ENCODE results near the gene BATF3.
"Not testable (repeated sequence)": the region's sequence is repeated elsewhere in the genome, so short reads cannot be mapped to it uniquely, and the experiment has no call there.

The BATF3 gene

DNA sequence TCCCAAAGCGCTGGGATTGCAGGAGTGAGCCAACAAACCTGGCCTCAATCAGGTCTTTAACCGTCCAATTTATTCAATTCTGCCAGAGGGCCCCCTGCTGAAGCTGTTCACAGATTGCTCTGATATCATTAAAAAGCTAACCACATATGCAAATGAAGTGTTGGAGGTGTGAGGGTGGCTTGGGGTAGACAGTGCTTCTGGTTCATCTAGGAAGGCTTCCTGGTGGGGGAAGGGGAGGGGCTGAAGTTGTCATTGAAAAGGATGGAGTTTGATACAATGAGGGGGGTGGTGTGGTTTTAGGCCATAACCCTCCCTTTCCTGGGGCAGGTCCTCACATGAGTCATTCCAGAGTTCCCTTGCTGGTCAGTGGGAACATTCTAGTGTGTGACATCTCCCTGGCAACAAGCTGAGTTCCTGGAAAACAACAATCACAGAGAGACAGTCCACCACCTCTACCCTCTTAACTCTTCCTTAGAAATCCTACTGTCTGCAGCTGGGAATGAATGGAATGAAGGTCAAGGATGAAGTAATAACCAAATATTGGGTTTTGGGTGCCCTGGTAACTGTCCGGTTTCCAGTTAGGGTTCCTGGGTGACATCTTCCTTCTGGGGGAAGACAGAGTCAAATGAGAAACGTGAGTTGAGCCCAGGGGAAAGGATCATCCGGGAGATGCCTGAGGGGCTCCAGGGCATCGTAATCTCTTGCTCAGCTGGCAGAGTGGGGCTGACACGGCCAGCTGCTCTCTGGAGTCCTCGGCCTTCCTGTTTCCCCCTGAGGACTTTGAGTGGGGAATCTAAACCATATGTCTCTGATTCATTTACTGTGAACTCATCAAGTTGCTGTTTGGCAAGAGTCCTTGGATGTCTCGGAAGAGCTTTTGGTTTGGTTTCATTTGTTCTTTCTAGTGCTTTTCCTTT lies 32.2 kb downstream of the BATF3 start:
- Histone ChIP-seq H3K9me3 (replicated peaks; ENCODE audit: low read length) (no peaks in the 10 kb centered on the region), H3K27me3 (ENCODE audit: control insufficient read depth, insufficient read depth, low read length) (peaks cover 3% of the 10 kb centered on the region), H3K4me3 (ENCODE audit: low read length) (peak overlapping the region; percentile 54), H3K4me1 (ENCODE audit: control insufficient read depth, insufficient read depth, low read length) (peaks cover 46% of the 10 kb centered on the region), H3K4me2 (ENCODE audit: low read length) (peak overlapping the region; percentile 78), H3K36me3 (ENCODE audit: insufficient read depth, low read length) (no peaks in the 10 kb centered on the region), H3K9ac (ENCODE audit: low read depth, low read length) (peak overlapping the region; percentile 79)

DNA sequence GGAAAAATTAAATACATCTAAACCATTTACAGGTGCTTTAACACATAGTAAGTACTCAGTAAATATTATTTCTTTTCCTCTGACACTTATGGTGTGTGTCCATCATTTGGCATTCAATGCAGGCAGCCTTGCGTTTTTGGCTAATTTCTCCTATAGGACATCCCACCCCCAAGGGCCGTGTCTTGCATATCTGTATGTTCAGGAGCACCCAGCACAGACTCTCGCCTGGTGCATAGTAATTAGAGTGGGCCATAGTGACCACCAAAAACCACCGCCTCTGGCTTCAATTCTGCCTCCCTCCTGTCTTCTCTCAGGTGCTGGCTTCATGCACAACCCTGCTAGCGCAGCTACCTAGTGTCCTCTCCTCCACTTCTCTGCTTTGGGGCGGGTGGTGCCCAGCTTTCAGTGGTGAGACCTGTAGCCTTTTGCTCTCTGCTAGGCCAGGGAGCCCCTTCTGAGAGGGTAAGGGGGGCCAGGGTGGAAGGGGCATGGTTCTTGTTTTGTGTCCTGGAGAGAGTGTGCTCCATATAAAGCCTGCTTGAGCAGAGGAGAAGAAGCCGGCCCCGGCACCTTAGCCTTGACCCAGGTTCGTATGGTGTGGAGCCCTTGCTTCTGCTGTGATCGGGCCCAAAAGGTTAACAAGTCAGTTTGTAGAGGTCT lies 33.4 kb downstream of the BATF3 start:
- Histone ChIP-seq H3K9ac (ENCODE audit: low read depth, low read length) (no peak overlapping the region), H3K36me3 (ENCODE audit: insufficient read depth, low read length) (no peaks in the 10 kb centered on the region), H3K4me1 (ENCODE audit: control insufficient read depth, insufficient read depth, low read length) (peaks cover 37% of the 10 kb centered on the region), H3K4me3 (ENCODE audit: low read length) (no peak overlapping the region), H3K9me3 (replicated peaks; ENCODE audit: low read length) (no peaks in the 10 kb centered on the region), H3K27me3 (ENCODE audit: control insufficient read depth, insufficient read depth, low read length) (peaks cover 3% of the 10 kb centered on the region), H3K4me2 (ENCODE audit: low read length) (no peak overlapping the region)

DNA sequence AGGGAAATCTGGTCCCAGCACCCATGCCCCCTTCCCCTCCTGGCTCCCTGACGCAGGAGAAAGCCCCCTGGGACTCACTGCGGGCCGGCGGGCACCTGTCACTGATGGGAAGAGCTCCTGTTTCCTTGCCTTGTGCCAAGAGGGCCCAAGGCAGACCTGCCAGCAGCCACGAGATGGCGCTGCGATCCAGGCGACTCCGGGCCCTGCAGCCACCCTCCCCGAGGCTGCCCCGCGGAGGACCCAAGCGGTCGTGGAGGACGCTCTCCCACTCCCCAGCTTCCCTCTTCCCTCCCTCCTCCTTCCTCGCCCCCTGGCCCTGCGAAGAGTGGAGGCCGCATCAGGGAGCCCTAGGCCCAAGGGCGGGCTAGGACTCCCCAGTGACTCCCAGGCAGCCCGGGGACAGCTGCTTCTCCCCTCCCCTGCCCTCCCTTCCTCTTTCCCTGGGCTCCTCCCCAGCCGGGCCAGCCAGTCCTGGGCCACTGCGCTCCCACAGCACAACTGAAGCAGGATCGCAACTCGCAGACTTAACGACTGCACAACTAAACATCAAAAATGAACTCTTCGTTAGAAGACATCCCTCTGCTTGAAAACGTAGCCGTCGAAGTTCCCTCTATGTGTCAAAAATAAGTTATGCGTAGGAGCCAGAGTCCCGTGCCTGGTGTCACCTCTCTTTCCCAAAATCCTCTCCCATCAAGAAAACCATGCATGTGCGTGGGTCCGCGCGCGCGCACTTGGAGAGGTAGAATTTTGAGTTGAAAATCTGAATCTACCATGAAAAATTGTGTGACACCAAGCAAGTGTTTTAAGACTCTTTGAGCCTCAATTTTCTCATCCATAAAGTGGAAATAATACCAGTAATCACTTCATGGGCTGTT lies 34.2 kb downstream of the BATF3 start:
- H3K9me3 ChIP-seq (replicated peaks; ENCODE audit: low read length): no peaks in the 10 kb centered on the region
- H3K9ac ChIP-seq (ENCODE audit: low read depth, low read length): peak overlapping the region; percentile 84
- peak overlapping the region; percentile 83 for H3K4me3 ChIP-seq (ENCODE audit: low read length)
- H3K4me2 ChIP-seq (ENCODE audit: low read length): peak overlapping the region; percentile 90
- H3K4me1 ChIP-seq (ENCODE audit: control insufficient read depth, insufficient read depth, low read length): peaks cover 31% of the 10 kb centered on the region
- H3K36me3 ChIP-seq (ENCODE audit: insufficient read depth, low read length): no peaks in the 10 kb centered on the region
- H3K27me3 ChIP-seq (ENCODE audit: control insufficient read depth, insufficient read depth, low read length): peaks cover 3% of the 10 kb centered on the region

DNA sequence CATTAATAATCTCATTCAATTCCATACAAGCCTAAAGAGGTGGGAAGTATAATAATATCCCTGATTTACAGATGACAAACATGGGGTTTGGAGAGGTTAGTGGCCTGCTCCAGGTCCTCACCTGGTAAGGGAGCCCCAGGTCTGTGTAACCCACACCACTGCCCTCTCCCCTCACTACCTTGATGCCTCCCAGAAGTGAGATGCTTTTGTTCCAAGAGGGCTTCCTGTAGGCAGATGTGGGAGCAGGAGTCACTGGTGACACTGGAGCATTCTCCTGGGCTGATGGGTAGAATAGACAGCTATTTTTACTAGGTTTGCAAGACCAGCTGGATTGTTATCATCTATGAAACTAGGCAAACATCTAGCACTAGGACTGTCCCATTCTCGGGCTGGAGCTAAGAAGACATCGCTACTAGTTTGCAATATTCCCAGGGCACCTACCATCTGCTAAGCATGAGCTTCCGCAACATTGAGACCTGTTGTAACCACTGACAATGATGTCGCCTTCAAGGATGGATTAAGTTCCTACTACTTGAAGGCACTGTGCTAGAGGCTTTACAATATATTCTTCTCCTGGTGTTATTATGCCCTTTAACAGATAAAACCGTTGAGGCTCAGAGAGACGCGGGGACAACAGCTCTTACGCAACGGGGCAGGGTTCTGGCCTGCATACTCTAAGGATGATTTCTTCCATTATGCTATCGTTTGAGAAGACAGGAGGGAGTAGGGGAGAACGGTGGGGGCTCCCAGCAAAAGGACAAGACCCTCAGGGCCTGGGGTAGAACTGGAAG lies 35.0 kb downstream of the BATF3 start:
- Histone ChIP-seq H3K4me3 (ENCODE audit: low read length) (no peak overlapping the region), H3K9ac (ENCODE audit: low read depth, low read length) (no peak overlapping the region), H3K9me3 (replicated peaks; ENCODE audit: low read length) (no peaks in the 10 kb centered on the region), H3K27me3 (ENCODE audit: control insufficient read depth, insufficient read depth, low read length) (peaks cover 3% of the 10 kb centered on the region), H3K4me2 (ENCODE audit: low read length) (no peak overlapping the region), H3K36me3 (ENCODE audit: insufficient read depth, low read length) (no peaks in the 10 kb centered on the region), H3K4me1 (ENCODE audit: control insufficient read depth, insufficient read depth, low read length) (peaks cover 31% of the 10 kb centered on the region)

DNA sequence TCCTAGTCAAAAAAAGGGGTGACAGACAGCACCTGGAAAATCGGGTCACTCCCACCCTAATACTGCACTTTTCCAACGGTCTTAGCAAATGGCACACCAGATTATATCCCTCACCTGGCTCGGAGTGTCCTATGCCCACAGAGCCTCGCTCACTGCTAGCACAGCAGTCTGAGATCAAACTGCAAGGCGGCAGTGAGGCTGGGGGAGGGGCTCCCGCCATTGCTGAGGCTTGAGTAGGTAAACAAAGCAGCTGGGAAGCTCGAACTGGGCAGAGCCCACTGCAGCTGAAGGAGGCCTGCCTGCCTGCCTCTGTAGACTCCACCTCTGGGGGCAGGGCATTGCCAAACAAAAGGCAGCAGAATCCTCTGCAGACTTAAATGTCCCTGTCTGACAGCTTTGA lies 41.4 kb downstream of the BATF3 start:
- not testable (repeated sequence) for H3K4me1 ChIP-seq (ENCODE audit: control insufficient read depth, insufficient read depth, low read length); H3K9ac ChIP-seq (ENCODE audit: low read depth, low read length); H3K36me3 ChIP-seq (ENCODE audit: insufficient read depth, low read length); H3K4me3 ChIP-seq (ENCODE audit: low read length); H3K4me2 ChIP-seq (ENCODE audit: low read length); H3K9me3 ChIP-seq (replicated peaks; ENCODE audit: low read length)
- H3K27me3 ChIP-seq (ENCODE audit: control insufficient read depth, insufficient read depth, low read length): peaks cover 16% of the 10 kb centered on the region

DNA sequence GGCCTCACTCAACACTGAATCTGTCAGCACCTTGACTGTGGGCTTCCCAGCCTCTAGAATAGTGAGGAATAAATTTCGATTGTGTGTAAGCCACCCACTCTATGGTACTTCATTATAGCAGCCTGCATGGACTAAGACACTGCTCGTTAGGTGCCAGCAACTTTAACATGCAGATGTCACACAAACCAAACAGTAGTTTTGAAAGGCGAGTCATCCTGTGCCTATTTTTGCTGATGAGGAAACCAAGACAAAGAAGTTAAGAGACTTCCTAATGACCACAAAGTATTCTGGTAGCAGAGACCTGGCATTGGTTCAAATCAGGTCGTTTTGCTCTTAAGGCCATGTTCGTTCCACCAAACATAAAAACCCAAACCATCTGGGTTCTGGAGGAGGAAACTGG lies 42.9 kb downstream of the BATF3 start:
- Histone ChIP-seq H3K27me3 (ENCODE audit: control insufficient read depth, insufficient read depth, low read length) (peaks cover 16% of the 10 kb centered on the region), H3K4me2 (ENCODE audit: low read length) (no peak overlapping the region), H3K4me1 (ENCODE audit: control insufficient read depth, insufficient read depth, low read length) (no peaks in the 10 kb centered on the region), H3K9me3 (replicated peaks; ENCODE audit: low read length) (no peaks in the 10 kb centered on the region), H3K4me3 (ENCODE audit: low read length) (no peak overlapping the region), H3K36me3 (ENCODE audit: insufficient read depth, low read length) (no peaks in the 10 kb centered on the region), H3K9ac (ENCODE audit: low read depth, low read length) (no peak overlapping the region)

DNA sequence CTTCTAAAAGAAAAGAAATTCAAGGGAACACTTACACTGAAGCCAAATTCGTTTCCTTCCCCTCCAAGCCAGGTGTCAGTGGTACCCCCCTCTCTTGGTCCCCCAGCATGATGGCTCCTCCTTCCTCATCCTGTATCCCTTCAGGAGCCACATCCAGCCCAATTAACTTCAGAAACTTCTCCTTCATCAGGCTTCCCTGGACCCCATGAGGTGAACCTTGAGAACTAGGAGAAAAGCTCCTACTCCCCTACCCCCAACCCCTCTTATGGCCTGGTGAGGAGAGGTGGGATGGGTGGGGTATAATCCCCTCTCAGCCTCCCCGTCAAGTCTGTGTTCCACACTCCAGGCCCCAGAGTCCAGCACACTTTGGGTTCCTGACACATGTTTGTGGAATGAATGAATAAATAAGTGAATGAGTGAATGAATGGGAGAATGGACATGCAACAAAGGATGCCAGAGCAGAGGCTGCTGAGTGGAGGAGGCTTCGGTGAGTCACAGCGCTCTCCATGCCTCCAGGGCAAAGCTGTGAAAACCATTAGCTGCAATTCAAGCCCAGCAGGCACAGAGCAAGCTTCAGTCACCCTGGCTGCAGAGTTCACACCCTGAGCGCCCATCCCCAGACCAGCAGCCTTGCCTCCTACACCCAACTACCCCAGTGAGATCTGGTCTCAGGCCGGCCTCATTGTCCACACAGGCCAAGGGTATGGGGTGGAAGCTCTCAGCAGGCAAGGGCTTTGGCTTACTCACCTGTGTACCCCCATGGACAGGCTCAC lies 43.8 kb downstream of the BATF3 start:
- no peak overlapping the region for H3K4me3 ChIP-seq (ENCODE audit: low read length)
- H3K4me1 ChIP-seq (ENCODE audit: control insufficient read depth, insufficient read depth, low read length): no peaks in the 10 kb centered on the region
- H3K9ac ChIP-seq (ENCODE audit: low read depth, low read length): no peak overlapping the region
- H3K36me3 ChIP-seq (ENCODE audit: insufficient read depth, low read length): no peaks in the 10 kb centered on the region
- peaks cover 16% of the 10 kb centered on the region for H3K27me3 ChIP-seq (ENCODE audit: control insufficient read depth, insufficient read depth, low read length)
- H3K4me2 ChIP-seq (ENCODE audit: low read length): no peak overlapping the region
- H3K9me3 ChIP-seq (replicated peaks; ENCODE audit: low read length): no peaks in the 10 kb centered on the region

DNA sequence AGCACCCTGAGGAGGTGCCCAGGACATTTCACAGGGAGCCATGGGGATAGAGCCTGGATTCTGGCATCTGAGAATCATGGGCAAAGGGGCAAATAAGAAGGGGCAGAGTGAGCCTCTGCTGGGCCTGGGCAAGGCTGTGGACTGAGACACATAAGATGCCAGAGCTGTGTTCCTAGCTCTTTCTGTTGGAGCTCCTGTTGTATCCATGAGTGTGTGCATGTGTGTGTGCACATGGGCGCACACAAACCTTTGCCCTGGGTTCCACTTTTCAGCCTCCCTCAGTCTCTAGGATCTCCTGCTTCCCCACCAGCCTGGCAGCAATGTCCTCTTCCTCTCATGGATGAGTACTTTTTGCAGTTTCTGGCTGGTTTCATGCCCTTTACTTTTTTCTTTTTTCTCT lies 47.0 kb downstream of the BATF3 start:
- Histone ChIP-seq H3K4me2 (ENCODE audit: low read length) (no peak overlapping the region), H3K4me3 (ENCODE audit: low read length) (no peak overlapping the region), H3K4me1 (ENCODE audit: control insufficient read depth, insufficient read depth, low read length) (no peaks in the 10 kb centered on the region), H3K36me3 (ENCODE audit: insufficient read depth, low read length) (no peaks in the 10 kb centered on the region), H3K9me3 (replicated peaks; ENCODE audit: low read length) (no peaks in the 10 kb centered on the region), H3K27me3 (ENCODE audit: control insufficient read depth, insufficient read depth, low read length) (peaks cover 16% of the 10 kb centered on the region), H3K9ac (ENCODE audit: low read depth, low read length) (no peak overlapping the region)

DNA sequence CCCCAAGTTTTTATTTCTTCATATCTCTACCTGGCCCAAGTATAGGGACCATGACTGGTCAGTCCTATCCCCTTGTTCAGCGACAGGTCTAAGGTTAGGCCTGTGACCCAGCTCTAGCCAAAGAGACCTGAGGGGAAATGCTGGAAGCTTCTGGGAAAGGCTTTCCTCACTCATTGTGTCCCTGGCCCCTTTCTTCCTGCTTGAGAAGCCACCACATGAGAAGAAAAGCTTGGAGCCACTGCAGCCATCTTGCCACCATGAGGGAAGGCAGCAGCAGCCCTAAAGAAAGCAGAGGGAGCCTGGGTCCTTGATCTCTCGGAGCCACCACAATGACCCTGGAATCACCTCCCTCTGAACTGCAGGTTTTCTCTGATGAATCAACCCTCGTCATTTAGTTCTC lies 47.7 kb downstream of the BATF3 start:
- Histone ChIP-seq H3K4me1 (ENCODE audit: control insufficient read depth, insufficient read depth, low read length) (no peaks in the 10 kb centered on the region), H3K36me3 (ENCODE audit: insufficient read depth, low read length) (no peaks in the 10 kb centered on the region), H3K4me3 (ENCODE audit: low read length) (no peak overlapping the region), H3K4me2 (ENCODE audit: low read length) (no peak overlapping the region), H3K9me3 (replicated peaks; ENCODE audit: low read length) (no peaks in the 10 kb centered on the region), H3K9ac (ENCODE audit: low read depth, low read length) (no peak overlapping the region), H3K27me3 (ENCODE audit: control insufficient read depth, insufficient read depth, low read length) (peaks cover 13% of the 10 kb centered on the region)

DNA sequence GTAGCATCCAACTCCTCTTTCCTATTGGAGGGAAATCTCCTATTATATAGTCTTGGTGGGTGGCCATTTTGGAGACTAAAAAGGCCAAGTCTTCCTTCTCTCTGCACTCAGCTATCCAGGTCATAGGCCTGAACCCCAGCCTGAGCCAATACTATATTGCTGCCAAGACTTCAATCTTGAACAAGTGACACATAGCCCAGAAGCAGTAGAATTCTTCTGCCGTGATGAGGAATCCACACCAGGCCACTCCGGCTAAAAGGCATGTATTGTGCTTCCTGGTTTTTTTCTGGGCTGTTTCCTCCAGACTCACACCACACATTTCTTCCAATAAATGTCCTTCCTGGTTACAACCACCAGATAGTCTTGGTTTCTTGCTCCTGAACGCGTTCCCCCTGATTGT lies 48.1 kb downstream of the BATF3 start:
- H3K4me2 ChIP-seq (ENCODE audit: low read length): no peak overlapping the region
- no peak overlapping the region for H3K9ac ChIP-seq (ENCODE audit: low read depth, low read length)
- H3K4me1 ChIP-seq (ENCODE audit: control insufficient read depth, insufficient read depth, low read length): no peaks in the 10 kb centered on the region
- no peaks in the 10 kb centered on the region for H3K36me3 ChIP-seq (ENCODE audit: insufficient read depth, low read length)
- H3K27me3 ChIP-seq (ENCODE audit: control insufficient read depth, insufficient read depth, low read length): peaks cover 13% of the 10 kb centered on the region
- no peaks in the 10 kb centered on the region for H3K9me3 ChIP-seq (replicated peaks; ENCODE audit: low read length)
- H3K4me3 ChIP-seq (ENCODE audit: low read length): no peak overlapping the region

All from skeletal muscle satellite cell (primary cell).